Subcutaneous adipose tissue (tissue), 4 donors: ENCODE results near the gene KCNMA1. TPM values are rescaled to one million over a fixed set of nuclear protein-coding genes. Genes with fewer than 3 reads are reported as not detected.

Experiments
- CTCF ChIP-seq: fragments of 450-650 bp; IDR thresholded peaks from one replicate; pipeline ENCODE4 v1.5.1; 2016; ENCODE audit warnings: low read depth, mild to moderate bottlenecking, control low read depth, antibody characterized with exemption, moderate library complexity
- total RNA-seq, 4 donors: library from RNA; depleted of rRNA; stranded (reverse); fragments of >200 nt; gene quantifications; one replicate each; pipeline ENCODE4 v1.1.0, GENCODE V29; 2016

Gene KCNMA1
- total RNA-seq, 4 donors from 2014 or later: 10.3 to 91.5 (median 23.8) TPM

GRCh38 chr10:77351386-77351785 is 286.2 kb downstream of the KCNMA1 start:
- TF ChIP-seq CTCF: no peak

- TF ChIP-seq CTCF: no peak
Measured at GRCh38 chr10:77350711-77351119, 286.9 kb downstream of the KCNMA1 start.

GRCh38 chr10:77350134-77350533 is 287.5 kb downstream of the KCNMA1 start:
- no peak for TF ChIP-seq CTCF

GRCh38 chr10:77349226-77349625 is 288.4 kb downstream of the KCNMA1 start:
- no peak for TF ChIP-seq CTCF

GRCh38 chr10:77348751-77349150 is 288.9 kb downstream of the KCNMA1 start:
- TF ChIP-seq CTCF: no peak

- TF ChIP-seq CTCF: no peak
Measured at GRCh38 chr10:77348082-77348481, 289.5 kb downstream of the KCNMA1 start.

- no peak for TF ChIP-seq CTCF
Measured at GRCh38 chr10:77347052-77347451, 290.6 kb downstream of the KCNMA1 start.
